SU-DHL-6 (cell line): Measurements from ENCODE around the gene DOCK3.

Source experiments
- EZH2phosphoT487 ChIP-seq: fragments of 200-600 bp; sonication (generic), shearing (Covaris generic); conservative IDR thresholded peaks from 2 replicates; pipeline ENCODE4 v1.6.1; 2018; ENCODE audit warnings: mild to moderate bottlenecking, antibody characterized with exemption, low read length, moderate library complexity, mixed read lengths
- TF ChIP-seq, protein P1 (sequence below): fragments of 200-600 bp; sonication (generic); IDR thresholded peaks from one replicate; pipeline ENCODE4 v1.5.1; 2017; ENCODE audit warnings: antibody characterized with exemption, mild to moderate bottlenecking, low read length, moderate library complexity; ENCODE audit not compliant: insufficient read depth, poor library complexity, severe bottlenecking

DNA sequence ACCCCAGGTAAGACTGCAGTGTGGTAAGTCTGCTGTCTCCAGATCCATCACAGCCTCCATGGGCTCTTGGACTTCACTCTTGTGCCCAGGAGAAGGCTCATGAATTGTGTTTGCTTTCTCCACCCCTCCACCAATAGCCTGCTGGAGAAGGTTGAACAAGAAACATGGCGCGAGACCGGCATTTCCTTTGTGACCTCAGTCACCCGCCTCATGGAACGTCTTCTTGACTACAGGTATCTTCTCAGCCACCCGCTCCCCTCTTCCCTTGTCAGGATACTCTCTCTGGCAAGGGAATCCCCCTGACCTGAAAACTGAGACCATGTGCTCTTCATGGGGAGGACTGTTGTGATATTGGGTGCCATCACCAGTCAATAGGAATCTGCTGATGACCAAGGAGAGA, 658.3 kb downstream of the DOCK3 start:
- TF ChIP-seq, protein P1, sequence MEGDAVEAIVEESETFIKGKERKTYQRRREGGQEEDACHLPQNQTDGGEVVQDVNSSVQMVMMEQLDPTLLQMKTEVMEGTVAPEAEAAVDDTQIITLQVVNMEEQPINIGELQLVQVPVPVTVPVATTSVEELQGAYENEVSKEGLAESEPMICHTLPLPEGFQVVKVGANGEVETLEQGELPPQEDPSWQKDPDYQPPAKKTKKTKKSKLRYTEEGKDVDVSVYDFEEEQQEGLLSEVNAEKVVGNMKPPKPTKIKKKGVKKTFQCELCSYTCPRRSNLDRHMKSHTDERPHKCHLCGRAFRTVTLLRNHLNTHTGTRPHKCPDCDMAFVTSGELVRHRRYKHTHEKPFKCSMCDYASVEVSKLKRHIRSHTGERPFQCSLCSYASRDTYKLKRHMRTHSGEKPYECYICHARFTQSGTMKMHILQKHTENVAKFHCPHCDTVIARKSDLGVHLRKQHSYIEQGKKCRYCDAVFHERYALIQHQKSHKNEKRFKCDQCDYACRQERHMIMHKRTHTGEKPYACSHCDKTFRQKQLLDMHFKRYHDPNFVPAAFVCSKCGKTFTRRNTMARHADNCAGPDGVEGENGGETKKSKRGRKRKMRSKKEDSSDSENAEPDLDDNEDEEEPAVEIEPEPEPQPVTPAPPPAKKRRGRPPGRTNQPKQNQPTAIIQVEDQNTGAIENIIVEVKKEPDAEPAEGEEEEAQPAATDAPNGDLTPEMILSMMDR, result no peak
- TF ChIP-seq EZH2phosphoT487, result no peak
